HepG2 (cell line): ENCODE results near the gene STYXL1. TPM values are rescaled to one million over a fixed set of nuclear protein-coding genes. Genes with fewer than 3 reads are reported as not detected.

ENCODE experiments used
- AFF4 ChIP-seq: sonication (generic); formaldehyde crosslinking; IDR thresholded peaks from 2 replicates; pipeline ENCODE4 v1.4.0; 2020; ENCODE audit warnings: missing genetic modification reagents
- BRD4 ChIP-seq: sonication (generic); formaldehyde crosslinking; IDR thresholded peaks from 2 replicates; pipeline ENCODE4 v1.4.0; 2020; ENCODE audit warnings: missing genetic modification reagents
- EEA1 ChIP-seq: sonication (generic); formaldehyde crosslinking; IDR thresholded peaks from 2 replicates; pipeline ENCODE4 v1.5.1; 2020; ENCODE audit warnings: mild to moderate bottlenecking, missing genetic modification reagents, borderline replicate concordance
- GZF1 ChIP-seq: sonication (generic); formaldehyde crosslinking; IDR thresholded peaks from 2 replicates; pipeline ENCODE4 v1.5.1; 2020; ENCODE audit warnings: mild to moderate bottlenecking, missing genetic modification reagents
- HIVEP1 ChIP-seq: sonication (generic); formaldehyde crosslinking; IDR thresholded peaks from 2 replicates; pipeline ENCODE4 v1.4.0; 2020; ENCODE audit warnings: mild to moderate bottlenecking, missing genetic modification reagents
- NFKB2 ChIP-seq: sonication (generic); formaldehyde crosslinking; IDR thresholded peaks from 2 replicates; pipeline ENCODE4 v1.4.0; 2020; ENCODE audit warnings: missing genetic modification reagents, borderline replicate concordance
- ONECUT2 ChIP-seq: sonication (generic); formaldehyde crosslinking; IDR thresholded peaks from 2 replicates; pipeline ENCODE4 v1.4.0; 2020; ENCODE audit warnings: missing genetic modification reagents
- SOX6 ChIP-seq, 2 experiments: fragments of 450-650 bp in 1 of 2; sonication (generic) in 1 of 2; formaldehyde crosslinking in 1 of 2; IDR thresholded peaks; 2 replicates each; pipeline versions ENCODE4 v1.4.0 to v1.6.1; 2017 to 2020; ENCODE audit warnings: antibody characterized with exemption in 1 of 2, mild to moderate bottlenecking in 1 of 2, missing genetic modification reagents in 1 of 2
- SRSF1 ChIP-seq: fragments of 200-400 bp; formaldehyde crosslinking; optimal IDR thresholded peaks from 2 replicates; pipeline ENCODE3; 2017; ENCODE audit warnings: mild to moderate bottlenecking, low read depth, low read length, moderate library complexity
- TAF15 ChIP-seq: fragments of 200-400 bp; formaldehyde crosslinking; IDR thresholded peaks from one replicate; pipeline ENCODE4 v1.6.1; 2018; ENCODE audit warnings: mild to moderate bottlenecking, low read depth, low read length; ENCODE audit not compliant: poor library complexity, severe bottlenecking
- ZBTB34 ChIP-seq: sonication (generic); formaldehyde crosslinking; IDR thresholded peaks from 2 replicates; pipeline ENCODE4 v1.8.0; 2022; ENCODE audit warnings: mild to moderate bottlenecking, missing genetic modification reagents
- ZNF17 ChIP-seq: sonication (generic); formaldehyde crosslinking; IDR thresholded peaks from 2 replicates; pipeline ENCODE4 v1.5.0; 2020; ENCODE audit warnings: mild to moderate bottlenecking, missing genetic modification reagents
- ZNF24 ChIP-seq: fragments of 450-650 bp; IDR thresholded peaks from 2 replicates; pipeline ENCODE4 v1.6.1; 2017; ENCODE audit warnings: antibody characterized with exemption, mild to moderate bottlenecking
- ZNF709 ChIP-seq: sonication (generic); formaldehyde crosslinking; IDR thresholded peaks from 2 replicates; pipeline ENCODE4 v1.5.0; 2020; ENCODE audit warnings: mild to moderate bottlenecking, missing genetic modification reagents
- ZNF773 ChIP-seq: sonication (generic); formaldehyde crosslinking; IDR thresholded peaks from 2 replicates; pipeline ENCODE4 v1.4.0; 2020; ENCODE audit warnings: missing genetic modification reagents, borderline replicate concordance
- polyA plus RNA-seq, 8 experiments: library from polyadenylated mRNA; depleted of rRNA in 3 of 8; stranded (reverse) in 7 of 8; unstranded in 1 of 8; fragments of >200 nt; fragmentation: Illumina TruSeq in 4 of 8; extraction: Trizol in 4 of 8; gene quantifications; 2 replicates each; pipeline versions ENCODE4 v1.2.1 to v1.2.3, GENCODE V29; 2011 to 2016; ENCODE audit warnings: low read depth in 4 of 8, missing spikeins in 1 of 8, mixed read lengths in 1 of 8; ENCODE audit not compliant: insufficient read depth in 1 of 8
- total RNA-seq, 5 experiments: library from RNA; depleted of rRNA; stranded (reverse); fragments of >200 nt; fragmentation: Illumina TruSeq; extraction: Trizol; gene quantifications; 2 replicates each; pipeline ENCODE4 v1.2.3, GENCODE V29; 2016; ENCODE audit warnings: low read depth in 1 of 5
- TF ChIP-seq, protein P1 (sequence below): sonication (generic); IDR thresholded peaks from 2 replicates; pipeline ENCODE4 v1.6.1; 2016; ENCODE audit warnings: low read depth, borderline replicate concordance
- TF ChIP-seq, protein P2 (sequence below): sonication (generic); formaldehyde crosslinking; IDR thresholded peaks from 2 replicates; pipeline ENCODE4 v1.5.0; 2020; ENCODE audit warnings: missing genetic modification reagents, mild to moderate bottlenecking, borderline replicate concordance
- TF ChIP-seq, protein P3 (sequence below): sonication (generic); formaldehyde crosslinking; IDR thresholded peaks from 2 replicates; pipeline ENCODE4 v1.4.0; 2020; ENCODE audit warnings: missing genetic modification reagents, borderline replicate concordance

The STYXL1 gene
- total and polyA plus RNA-seq, 2 of the 13 experiments (the other 11 are each of a cell fraction or from before 2014, with no cell fraction given) = 23.9 to 38.3 TPM

DNA sequence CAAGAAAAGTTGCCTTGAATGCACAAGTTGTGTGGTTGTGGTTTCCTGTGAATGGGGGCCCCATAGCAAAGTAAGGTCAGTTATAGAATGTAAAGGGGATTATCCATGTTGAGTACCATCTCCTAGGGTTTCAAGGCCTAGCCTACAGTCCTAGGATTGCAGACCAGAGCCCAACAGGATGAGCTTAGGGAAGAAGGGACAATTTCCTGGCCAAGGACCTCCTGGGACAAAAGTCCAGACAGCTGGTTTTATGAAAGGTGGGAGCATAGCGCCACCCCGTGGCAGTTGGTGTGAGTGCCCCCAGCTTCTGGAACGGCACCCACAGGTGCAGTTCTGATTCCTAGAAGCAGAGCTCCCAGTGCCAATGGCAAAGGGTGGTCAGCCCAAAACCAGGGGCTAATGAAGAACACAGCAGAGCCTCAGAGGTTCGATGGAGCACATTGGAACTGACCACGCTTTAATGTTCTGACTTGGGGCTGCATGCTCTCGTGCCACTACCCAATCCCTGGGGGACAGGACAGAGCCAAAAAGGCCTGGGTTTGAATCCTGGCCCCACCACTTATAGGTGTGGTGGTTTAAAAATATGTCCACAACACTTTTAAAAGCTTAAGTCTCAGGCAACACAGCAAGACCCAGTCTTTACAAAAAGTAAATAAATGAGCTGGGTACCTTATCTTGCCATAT lies 27.6 kb downstream of the STYXL1 start (continued):
- TF ChIP-seq GZF1 (no peak), ZNF773 (no peak), HIVEP1 (CRISPR knock-in tag) (no peak), BRD4 (CRISPR knock-in tag) (no peak), AFF4 (CRISPR knock-in tag) (no peak), ONECUT2 (CRISPR knock-in tag) (no peak), ZNF24 (no peak), SRSF1 (no peak), ZBTB34 (no peak), SOX6 (IDR thresholded peaks at IDR 0.05) (no peak), SOX6 (CRISPR knock-in tag; IDR thresholded peaks at IDR 0.05) (peak; percentile 34; the same call in 1 of the 2 replicates), ZNF17 (no peak), TAF15 (no peak), ZNF709 (no peak), NFKB2 (CRISPR knock-in tag) (no peak), EEA1 (CRISPR knock-in tag) (no peak)
- TF ChIP-seq, protein P1, sequence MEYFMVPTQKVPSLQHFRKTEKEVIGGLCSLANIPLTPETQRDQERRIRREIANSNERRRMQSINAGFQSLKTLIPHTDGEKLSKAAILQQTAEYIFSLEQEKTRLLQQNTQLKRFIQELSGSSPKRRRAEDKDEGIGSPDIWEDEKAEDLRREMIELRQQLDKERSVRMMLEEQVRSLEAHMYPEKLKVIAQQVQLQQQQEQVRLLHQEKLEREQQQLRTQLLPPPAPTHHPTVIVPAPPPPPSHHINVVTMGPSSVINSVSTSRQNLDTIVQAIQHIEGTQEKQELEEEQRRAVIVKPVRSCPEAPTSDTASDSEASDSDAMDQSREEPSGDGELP = peak; percentile 90; the same call in 1 of the 2 replicates
- TF ChIP-seq, protein P2, sequence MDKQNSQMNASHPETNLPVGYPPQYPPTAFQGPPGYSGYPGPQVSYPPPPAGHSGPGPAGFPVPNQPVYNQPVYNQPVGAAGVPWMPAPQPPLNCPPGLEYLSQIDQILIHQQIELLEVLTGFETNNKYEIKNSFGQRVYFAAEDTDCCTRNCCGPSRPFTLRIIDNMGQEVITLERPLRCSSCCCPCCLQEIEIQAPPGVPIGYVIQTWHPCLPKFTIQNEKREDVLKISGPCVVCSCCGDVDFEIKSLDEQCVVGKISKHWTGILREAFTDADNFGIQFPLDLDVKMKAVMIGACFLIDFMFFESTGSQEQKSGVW (CRISPR knock-in tag) = no peak
- TF ChIP-seq, protein P3, sequence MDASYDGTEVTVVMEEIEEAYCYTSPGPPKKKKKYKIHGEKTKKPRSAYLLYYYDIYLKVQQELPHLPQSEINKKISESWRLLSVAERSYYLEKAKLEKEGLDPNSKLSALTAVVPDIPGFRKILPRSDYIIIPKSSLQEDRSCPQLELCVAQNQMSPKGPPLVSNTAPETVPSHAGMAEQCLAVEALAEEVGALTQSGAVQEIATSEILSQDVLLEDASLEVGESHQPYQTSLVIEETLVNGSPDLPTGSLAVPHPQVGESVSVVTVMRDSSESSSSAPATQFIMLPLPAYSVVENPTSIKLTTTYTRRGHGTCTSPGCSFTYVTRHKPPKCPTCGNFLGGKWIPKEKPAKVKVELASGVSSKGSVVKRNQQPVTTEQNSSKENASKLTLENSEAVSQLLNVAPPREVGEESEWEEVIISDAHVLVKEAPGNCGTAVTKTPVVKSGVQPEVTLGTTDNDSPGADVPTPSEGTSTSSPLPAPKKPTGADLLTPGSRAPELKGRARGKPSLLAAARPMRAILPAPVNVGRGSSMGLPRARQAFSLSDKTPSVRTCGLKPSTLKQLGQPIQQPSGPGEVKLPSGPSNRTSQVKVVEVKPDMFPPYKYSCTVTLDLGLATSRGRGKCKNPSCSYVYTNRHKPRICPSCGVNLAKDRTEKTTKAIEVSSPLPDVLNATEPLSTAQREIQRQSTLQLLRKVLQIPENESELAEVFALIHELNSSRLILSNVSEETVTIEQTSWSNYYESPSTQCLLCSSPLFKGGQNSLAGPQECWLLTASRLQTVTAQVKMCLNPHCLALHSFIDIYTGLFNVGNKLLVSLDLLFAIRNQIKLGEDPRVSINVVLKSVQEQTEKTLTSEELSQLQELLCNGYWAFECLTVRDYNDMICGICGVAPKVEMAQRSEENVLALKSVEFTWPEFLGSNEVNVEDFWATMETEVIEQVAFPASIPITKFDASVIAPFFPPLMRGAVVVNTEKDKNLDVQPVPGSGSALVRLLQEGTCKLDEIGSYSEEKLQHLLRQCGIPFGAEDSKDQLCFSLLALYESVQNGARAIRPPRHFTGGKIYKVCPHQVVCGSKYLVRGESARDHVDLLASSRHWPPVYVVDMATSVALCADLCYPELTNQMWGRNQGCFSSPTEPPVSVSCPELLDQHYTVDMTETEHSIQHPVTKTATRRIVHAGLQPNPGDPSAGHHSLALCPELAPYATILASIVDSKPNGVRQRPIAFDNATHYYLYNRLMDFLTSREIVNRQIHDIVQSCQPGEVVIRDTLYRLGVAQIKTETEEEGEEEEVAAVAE = no peak
